Suprapubic skin (tissue), 4 donors: ENCODE measurements around the gene DCAF15. TPM values are rescaled to one million over a fixed set of nuclear protein-coding genes. Genes with fewer than 3 reads are reported as not detected.
A peak's percentile ranks its signal among the peaks of the same experiment; 100 is the strongest.

Experiments
- DNase-seq, 2 donors: peaks; one replicate each; pipeline ENCODE4 v3.0.0-alpha.2; 2019; ENCODE audit warnings: low spot score in 2 of 2
- H3K27ac ChIP-seq: fragments of 200-600 bp; sonication (generic); one replicate; pipeline ENCODE4 v1.5.1; 2019
- H3K27me3 ChIP-seq: fragments of 200-600 bp; sonication (generic); one replicate; pipeline ENCODE4 v1.5.1; 2019
- H3K36me3 ChIP-seq: fragments of 200-600 bp; sonication (generic); one replicate; pipeline ENCODE4 v1.5.1; 2019
- H3K4me1 ChIP-seq: fragments of 200-600 bp; sonication (generic); one replicate; pipeline ENCODE4 v1.5.1; 2019
- H3K4me3 ChIP-seq: fragments of 200-600 bp; sonication (generic); one replicate; pipeline ENCODE4 v1.5.1; 2019; ENCODE audit warnings: mild to moderate bottlenecking
- H3K9me3 ChIP-seq: fragments of 200-600 bp; sonication (generic); one replicate; pipeline ENCODE4 v1.5.1; 2019
- EP300 ChIP-seq: sonication (generic); formaldehyde crosslinking; IDR thresholded peaks from one replicate; pipeline ENCODE4 v1.6.1; 2017; ENCODE audit warnings: antibody characterized with exemption
- POLR2A ChIP-seq, 2 donors: fragments of 450-650 bp; IDR thresholded peaks; one replicate each; pipeline ENCODE4 v1.6.1; 2017; ENCODE audit warnings: antibody characterized with exemption in 2 of 2, mild to moderate bottlenecking in 2 of 2, moderate library complexity in 2 of 2
- POLR2AphosphoS5 ChIP-seq, 3 donors: sonication (generic); formaldehyde crosslinking; IDR thresholded peaks; one replicate each; pipeline ENCODE4 v1.6.1; 2017; ENCODE audit warnings: antibody characterized with exemption in 3 of 3
- WGBS: methylation state at CpG from one replicate; pipeline ENCODE4 v1.1.5; 2018; 5-methylcytosine and 5-hydroxymethylcytosine counted together
- total RNA-seq, 4 donors: library from RNA; depleted of rRNA; stranded (reverse); fragments of >200 nt; gene quantifications; one replicate each; pipeline ENCODE4 v1.1.0, GENCODE V29; 2016
- TF ChIP-seq, protein P1 (sequence below), 2 donors: fragments of 200-600 bp in 1 of 2; fragments of 450-650 bp in 1 of 2; sonication (generic) in 1 of 2; IDR thresholded peaks; one replicate each; pipeline ENCODE4 v1.5.1; 2016 to 2019; ENCODE audit warnings: antibody characterized with exemption in 2 of 2, mild to moderate bottlenecking in 1 of 2, moderate library complexity in 1 of 2

The DCAF15 gene
- total RNA-seq, 4 donors from 2014 or later = 38.3 to 52.3 (median 46.2) TPM

DNA sequence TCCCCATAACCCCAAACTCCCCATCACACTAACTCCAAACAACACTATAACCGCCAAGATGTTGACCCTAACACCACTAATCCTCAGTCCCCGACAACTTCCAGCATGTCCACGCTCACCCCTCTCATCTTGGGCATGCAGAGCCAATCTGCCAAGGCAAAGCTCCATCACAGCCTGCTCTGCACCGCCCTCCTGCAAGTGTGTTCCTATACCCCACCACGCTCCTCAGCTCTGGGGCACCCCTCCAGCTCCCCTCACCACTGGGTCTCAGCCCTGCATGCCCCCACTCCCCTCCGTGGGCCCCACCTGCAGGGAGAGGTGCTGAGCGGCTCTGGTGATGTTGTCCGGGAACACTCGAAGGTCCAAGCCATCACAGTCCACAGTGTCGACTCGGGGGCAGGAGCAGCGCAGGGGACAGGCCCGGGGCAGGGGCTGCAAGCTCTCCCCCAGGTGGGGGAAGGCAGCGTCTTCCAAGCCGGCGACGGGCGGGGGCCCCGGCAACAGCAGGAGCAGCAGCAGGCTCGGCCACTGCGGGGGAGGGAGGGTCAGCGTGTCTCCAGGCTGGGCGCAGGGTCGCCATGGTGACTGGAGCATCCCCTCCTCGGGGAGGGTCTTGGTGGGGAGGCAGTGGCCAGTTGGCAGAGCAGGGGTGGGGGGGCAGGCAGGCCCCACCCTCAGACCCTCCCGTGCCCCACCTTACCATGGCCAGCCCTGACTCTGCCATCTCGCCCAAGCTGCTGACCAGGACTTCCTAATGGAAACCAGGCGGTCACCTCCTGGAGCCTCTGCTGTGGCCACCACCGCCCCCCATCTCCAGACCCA lies 14.6 kb upstream of the DCAF15 start:
- H3K27ac ChIP-seq = no peak overlapping the region
- no peaks in the 10 kb centered on the region for H3K36me3 ChIP-seq
- TF ChIP-seq POLR2A (IDR thresholded peaks at IDR 0.05) = no peak
- no peak for TF ChIP-seq EP300
- TF ChIP-seq, protein P1, sequence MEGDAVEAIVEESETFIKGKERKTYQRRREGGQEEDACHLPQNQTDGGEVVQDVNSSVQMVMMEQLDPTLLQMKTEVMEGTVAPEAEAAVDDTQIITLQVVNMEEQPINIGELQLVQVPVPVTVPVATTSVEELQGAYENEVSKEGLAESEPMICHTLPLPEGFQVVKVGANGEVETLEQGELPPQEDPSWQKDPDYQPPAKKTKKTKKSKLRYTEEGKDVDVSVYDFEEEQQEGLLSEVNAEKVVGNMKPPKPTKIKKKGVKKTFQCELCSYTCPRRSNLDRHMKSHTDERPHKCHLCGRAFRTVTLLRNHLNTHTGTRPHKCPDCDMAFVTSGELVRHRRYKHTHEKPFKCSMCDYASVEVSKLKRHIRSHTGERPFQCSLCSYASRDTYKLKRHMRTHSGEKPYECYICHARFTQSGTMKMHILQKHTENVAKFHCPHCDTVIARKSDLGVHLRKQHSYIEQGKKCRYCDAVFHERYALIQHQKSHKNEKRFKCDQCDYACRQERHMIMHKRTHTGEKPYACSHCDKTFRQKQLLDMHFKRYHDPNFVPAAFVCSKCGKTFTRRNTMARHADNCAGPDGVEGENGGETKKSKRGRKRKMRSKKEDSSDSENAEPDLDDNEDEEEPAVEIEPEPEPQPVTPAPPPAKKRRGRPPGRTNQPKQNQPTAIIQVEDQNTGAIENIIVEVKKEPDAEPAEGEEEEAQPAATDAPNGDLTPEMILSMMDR (IDR thresholded peaks at IDR 0.05) = no peak
- no peak for TF ChIP-seq POLR2AphosphoS5 (IDR thresholded peaks at IDR 0.05)
- WGBS = 31% methylated on average over 9 of the region's 29 CpGs
- H3K4me3 ChIP-seq = peak overlapping the region; percentile 33
- peaks cover 15% of the 10 kb centered on the region for H3K4me1 ChIP-seq
- no peaks in the 10 kb centered on the region for H3K9me3 ChIP-seq
- no peak for DNase-seq
- H3K27me3 ChIP-seq = peaks cover 9% of the 10 kb centered on the region

DNA sequence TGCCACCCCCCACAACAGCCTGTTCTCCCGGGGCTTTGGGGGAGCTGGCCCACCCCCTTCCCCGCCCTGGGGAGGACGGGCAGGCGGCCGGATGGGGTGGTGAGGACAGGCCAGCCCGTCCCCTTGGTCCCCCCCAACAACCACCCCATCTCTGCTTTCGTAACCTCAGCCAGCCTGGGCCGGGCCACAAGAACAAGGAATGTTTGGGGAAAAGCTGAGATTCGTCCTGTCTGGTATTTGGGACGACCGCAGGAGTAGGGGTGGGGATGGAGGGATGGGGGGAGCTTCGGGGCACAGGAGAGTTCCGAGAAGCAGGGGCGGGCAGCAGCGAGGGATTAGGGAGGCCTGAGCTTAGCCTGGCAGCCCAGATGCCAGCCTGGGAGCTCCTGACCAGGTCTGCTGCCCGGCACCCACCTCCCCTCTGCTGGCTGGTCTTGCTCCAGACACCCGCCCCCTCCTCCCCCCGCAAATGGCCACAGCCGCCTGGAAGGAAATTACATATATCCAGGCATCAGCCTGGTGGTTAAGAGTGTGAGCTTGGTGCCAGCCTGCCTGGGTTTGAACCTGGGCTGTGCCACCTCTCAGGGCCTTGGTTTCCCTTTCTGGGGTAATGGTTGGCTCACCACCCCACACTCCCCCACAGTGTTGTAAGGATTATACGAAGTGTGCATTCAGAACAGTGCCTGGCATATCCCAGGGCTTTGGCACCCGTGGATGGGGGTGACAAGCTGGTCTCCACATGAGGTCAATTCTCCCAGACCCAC lies 13.8 kb upstream of the DCAF15 start, which contains the start of gene PODNL1:
TSS of gene PODNL1 (minus strand) at position 117 of the 764 bp plus-strand sequence. CDS start 236 bp downstream, outside the sequence.
- 0% methylated on average over 1 of the region's 21 CpGs for WGBS
- TF ChIP-seq, protein P1 (IDR thresholded peaks at IDR 0.05) = no peak
- TF ChIP-seq POLR2A (IDR thresholded peaks at IDR 0.05) = no peak
- TF ChIP-seq POLR2AphosphoS5 (IDR thresholded peaks at IDR 0.05) = no peak
- H3K4me1 ChIP-seq = peaks cover 15% of the 10 kb centered on the region
- H3K4me3 ChIP-seq = peak within 1 kb of the TSS; percentile 33
- no peaks in the 10 kb centered on the region for H3K9me3 ChIP-seq
- H3K27ac ChIP-seq = no peak within 1 kb of the TSS
- H3K27me3 ChIP-seq = peaks cover 9% of the 10 kb centered on the region
- H3K36me3 ChIP-seq = no peaks in the 10 kb centered on the region
- DNase-seq = no peak

DNA sequence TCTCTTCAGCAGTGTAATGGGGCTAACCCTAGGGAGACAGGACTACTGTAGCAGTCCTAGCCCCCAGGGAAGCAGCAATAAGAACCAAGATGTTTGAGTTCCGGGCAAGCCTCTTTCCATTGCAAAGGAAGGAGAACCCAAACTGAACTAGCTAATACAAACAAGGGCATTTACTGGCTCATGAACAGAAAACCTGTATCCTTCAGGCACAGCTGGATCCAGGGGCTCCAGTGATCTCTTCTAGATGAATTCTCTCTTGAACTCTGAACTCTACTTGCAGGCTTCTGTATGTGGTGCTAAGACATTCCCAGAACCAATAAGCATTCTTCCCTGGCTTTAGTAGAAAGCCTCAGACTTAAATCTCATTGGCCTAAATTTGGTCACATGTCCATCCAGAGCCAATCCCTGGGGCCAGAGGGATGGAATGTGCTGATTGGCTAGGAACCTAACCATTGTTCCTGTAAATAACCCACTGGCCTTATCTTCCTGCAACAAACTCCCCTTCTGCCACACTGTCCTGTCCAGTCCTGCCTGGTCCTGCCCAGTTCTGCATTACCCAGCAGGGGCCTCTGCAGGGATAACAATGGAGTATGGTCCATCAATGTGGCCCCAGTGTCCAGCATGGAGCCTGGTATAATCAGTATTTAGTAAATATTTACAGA lies 10.2 kb upstream of the DCAF15 start:
- Histone ChIP-seq H3K9me3 (no peaks in the 10 kb centered on the region), H3K4me3 (no peak overlapping the region), H3K27me3 (peaks cover 9% of the 10 kb centered on the region), H3K36me3 (no peaks in the 10 kb centered on the region), H3K27ac (no peak overlapping the region), H3K4me1 (peaks cover 15% of the 10 kb centered on the region)
- DNase-seq = no peak
- 100% methylated on average over 1 of the region's 1 CpG for WGBS
- TF ChIP-seq, protein P1 (IDR thresholded peaks at IDR 0.05) = no peak

DNA sequence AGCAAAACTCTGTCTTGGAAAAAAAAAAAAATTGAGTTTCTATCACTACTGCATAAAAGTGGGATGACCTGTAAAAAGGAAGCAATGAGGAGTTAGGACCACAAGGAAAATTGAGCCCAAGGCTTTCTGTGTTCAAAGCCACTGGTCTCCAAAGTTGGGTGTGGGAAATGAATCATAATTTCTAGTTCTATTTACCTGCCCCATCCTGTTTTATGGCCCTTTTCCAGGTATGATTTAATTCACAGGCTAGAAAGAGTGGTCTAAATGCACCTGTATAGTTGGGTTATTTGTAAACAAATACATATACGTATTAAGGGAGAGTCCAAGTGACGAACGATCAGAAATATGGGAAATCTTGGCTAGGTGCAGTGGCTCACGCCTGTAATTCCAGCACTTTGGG lies 5.9 kb upstream of the DCAF15 start:
- TF ChIP-seq, protein P1 (IDR thresholded peaks at IDR 0.05) = no peak
- no peak for TF ChIP-seq EP300
- no peaks in the 10 kb centered on the region for H3K9me3 ChIP-seq
- no peaks in the 10 kb centered on the region for H3K27me3 ChIP-seq
- 79% methylated on average over 4 of the region's 4 CpGs for WGBS
- H3K36me3 ChIP-seq = no peaks in the 10 kb centered on the region
- no peaks in the 10 kb centered on the region for H3K4me1 ChIP-seq
- no peak overlapping the region for H3K27ac ChIP-seq
- no peak overlapping the region for H3K4me3 ChIP-seq
- no peak for DNase-seq

- no peak for DNase-seq
- Histone ChIP-seq H3K4me1 (peaks cover 22% of the 10 kb centered on the region), H3K36me3 (peaks cover 13% of the 10 kb centered on the region), H3K9me3 (no peaks in the 10 kb centered on the region), H3K27me3 (no peaks in the 10 kb centered on the region), H3K27ac (no peak overlapping the region), H3K4me3 (no peak overlapping the region)
- TF ChIP-seq POLR2AphosphoS5 (IDR thresholded peaks at IDR 0.05) (no peak), POLR2A (IDR thresholded peaks at IDR 0.05) (no peak), EP300 (no peak)
- TF ChIP-seq, protein P1 (IDR thresholded peaks at IDR 0.05) = no peak
- 91% methylated on average over 2 of the region's 2 CpGs for WGBS
Observed at GRCh38 chr19:13951043-13951442, 1.3 kb upstream of the DCAF15 start.
